ENCODE data around the gene ALPP.
"Not testable (repeated sequence)": the region's sequence is repeated elsewhere in the genome, so short reads cannot be mapped to it uniquely, and the experiment has no call there.

ALPP gene

GRCh38 chr2:232376260-232376659, 2.3 kb upstream of the ALPP start:
- DNase-seq (ENCODE audit: low read depth) = no peak
- H3K4me3 ChIP-seq (ENCODE audit: low read depth, low read length) = no peak overlapping the region
- no peak for TF ChIP-seq CTCF (conservative IDR thresholded peaks at IDR 0.05; ENCODE audit: low read depth, low read length)

GRCh38 chr2:232376713-232377112, 1.8 kb upstream of the ALPP start:
- DNase-seq (ENCODE audit: low read depth) = no peak
- H3K4me3 ChIP-seq (ENCODE audit: low read depth, low read length) = no peak overlapping the region
- TF ChIP-seq CTCF (conservative IDR thresholded peaks at IDR 0.05; ENCODE audit: low read depth, low read length) = no peak

- DNase-seq (ENCODE audit: low read depth) = no peak
- no peak for TF ChIP-seq CTCF (conservative IDR thresholded peaks at IDR 0.05; ENCODE audit: low read depth, low read length)
- H3K4me3 ChIP-seq (ENCODE audit: low read depth, low read length) = no peak overlapping the region
Measured at GRCh38 chr2:232377319-232377718, 1.2 kb upstream of the ALPP start.

- no peak for TF ChIP-seq CTCF (conservative IDR thresholded peaks at IDR 0.05; ENCODE audit: low read depth, low read length)
Measured at GRCh38 chr2:232377841-232378734, 463 bp upstream of the ALPP start.

DNA sequence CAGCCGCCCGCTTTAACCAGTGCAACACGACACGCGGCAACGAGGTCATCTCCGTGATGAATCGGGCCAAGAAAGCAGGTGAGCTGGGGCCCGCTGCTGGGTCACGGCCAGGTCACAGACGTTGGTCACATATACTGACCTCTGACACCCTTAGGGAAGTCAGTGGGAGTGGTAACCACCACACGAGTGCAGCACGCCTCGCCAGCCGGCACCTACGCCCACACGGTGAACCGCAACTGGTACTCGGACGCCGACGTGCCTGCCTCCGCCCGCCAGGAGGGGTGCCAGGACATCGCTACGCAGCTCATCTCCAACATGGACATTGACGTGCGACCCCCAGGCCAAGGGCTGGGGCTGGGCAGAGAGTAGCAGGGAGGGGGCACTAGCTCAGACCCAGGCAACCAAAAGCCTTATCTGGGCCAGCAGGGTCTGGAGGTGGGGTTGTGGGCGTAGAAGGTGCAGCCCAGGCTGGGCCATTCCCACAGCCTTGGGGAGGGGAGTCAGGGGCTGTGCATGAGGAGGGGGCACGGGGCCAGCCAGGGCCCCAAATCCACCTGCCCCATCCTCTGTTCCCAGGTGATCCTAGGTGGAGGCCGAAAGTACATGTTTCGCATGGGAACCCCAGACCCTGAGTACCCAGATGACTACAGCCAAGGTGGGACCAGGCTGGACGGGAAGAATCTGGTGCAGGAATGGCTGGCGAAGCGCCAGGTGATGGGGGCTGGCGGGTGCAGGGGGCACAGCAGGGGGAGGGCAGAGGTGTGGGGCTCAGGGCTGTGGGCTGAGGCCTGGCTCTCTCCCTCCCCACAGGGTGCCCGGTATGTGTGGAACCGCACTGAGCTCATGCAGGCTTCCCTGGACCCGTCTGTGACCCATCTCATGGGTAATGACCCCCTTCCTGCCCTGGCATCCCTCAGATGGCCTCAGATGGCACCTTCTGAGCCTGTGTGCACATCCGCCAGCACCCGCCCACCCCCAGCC, 1.3 kb downstream of the ALPP start:
- DNase-seq (ENCODE audit: low read depth); H3K4me3 ChIP-seq (ENCODE audit: low read depth, low read length): not testable (repeated sequence)

More at GRCh38 chr2:232377841-232378734, 463 bp upstream of the ALPP start:
- no peak overlapping the region for H3K4me3 ChIP-seq (ENCODE audit: low read depth, low read length)
- no peak for DNase-seq (ENCODE audit: low read depth)

- H3K4me3 ChIP-seq (ENCODE audit: low read depth, low read length); DNase-seq (ENCODE audit: low read depth): not testable (repeated sequence)
Measured at GRCh38 chr2:232381204-232382031, 2.9 kb downstream of the ALPP start.

DNA sequence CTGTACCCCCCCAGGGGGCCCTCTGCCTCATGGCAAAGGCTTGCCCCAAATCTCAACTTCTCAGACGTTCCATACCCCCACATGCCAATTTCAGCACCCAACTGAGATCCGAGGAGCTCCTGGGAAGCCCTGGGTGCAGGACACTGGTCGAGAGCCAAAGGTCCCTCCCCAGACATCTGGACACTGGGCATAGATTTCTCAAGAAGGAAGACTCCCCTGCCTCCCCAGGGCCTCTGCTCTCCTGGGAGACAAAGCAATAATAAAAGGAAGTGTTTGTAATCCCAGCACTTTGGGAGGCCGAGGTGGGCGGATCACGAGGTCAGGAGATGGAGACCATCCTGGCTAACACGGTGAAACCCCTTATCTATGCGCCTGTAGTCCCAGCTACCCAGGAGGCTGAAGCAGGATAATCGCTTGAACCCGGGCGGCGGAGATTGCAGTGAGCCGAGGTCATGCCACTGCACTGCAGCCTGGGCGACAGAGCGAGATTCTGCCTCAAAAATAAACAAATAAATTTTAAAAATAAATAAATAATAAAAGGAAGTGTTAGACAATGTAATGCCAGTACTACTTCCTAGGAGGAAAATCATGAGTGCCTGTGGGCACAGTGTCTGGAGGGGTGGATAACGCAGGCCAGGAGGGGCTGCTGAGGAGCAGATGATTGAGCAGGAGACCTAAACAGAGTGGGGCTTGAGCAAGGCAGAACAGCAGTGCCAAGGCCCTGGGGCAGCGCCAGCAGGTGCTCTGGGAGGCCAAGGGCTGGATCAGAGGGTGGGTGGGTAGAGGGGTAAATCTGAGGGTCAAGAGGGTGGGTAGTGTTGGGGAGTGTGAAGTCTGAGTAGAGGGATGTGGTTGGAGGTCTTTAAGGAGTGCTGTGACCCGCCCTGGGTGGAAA, 4.0 kb downstream of the ALPP start:
- DNase-seq (ENCODE audit: low read depth) = no peak
- no peak for TF ChIP-seq CTCF (conservative IDR thresholded peaks at IDR 0.05; ENCODE audit: low read depth, low read length)
- H3K4me3 ChIP-seq (ENCODE audit: low read depth, low read length) = no peak overlapping the region

All from choroid plexus epithelial cell (primary cell).